ENCODE data around the gene GDE1. TPM values are rescaled to one million over a fixed set of nuclear protein-coding genes. Genes with fewer than 3 reads are reported as not detected.

Gene GDE1
- total and polyA plus RNA-seq, 9 of the 15 experiments (the other 6 are each of a cell fraction or from before 2014, with no cell fraction given): 18.8 to 40.5 (median 22.3) TPM

- 0 out of 2 replicates have a peak, but pooled peaks have one; percentile 8 for TF ChIP-seq ZNF609 (CRISPR knock-in tag; IDR thresholded peaks at IDR 0.05; ENCODE audit: borderline replicate concordance)
- TF ChIP-seq TOE1 (IDR thresholded peaks at IDR 0.05; ENCODE audit: borderline replicate concordance): peak; percentile 97
- TF ChIP-seq TOE1 (CRISPR knock-in tag; IDR thresholded peaks at IDR 0.05; ENCODE audit: borderline replicate concordance, low read depth): no peak
- TF ChIP-seq MNT (conservative IDR thresholded peaks at IDR 0.05): peak; percentile 73 to 81
- TF ChIP-seq MYC (IDR thresholded peaks at IDR 0.05; ENCODE audit: low read depth, low read length): peak; percentile 82
- no peak for TF ChIP-seq MYC (CRISPR knock-in tag; IDR thresholded peaks at IDR 0.05; ENCODE audit: borderline replicate concordance, low read depth)
- TF ChIP-seq ZNF184 (CRISPR knock-in tag; IDR thresholded peaks at IDR 0.05): no peak
- peak; percentile 53 for TF ChIP-seq ZNF175 (CRISPR knock-in tag; IDR thresholded peaks at IDR 0.05; ENCODE audit: low read depth)
- TF ChIP-seq CHAMP1 (IDR thresholded peaks at IDR 0.05): 0 out of 2 replicates have a peak, but pooled peaks have one; percentile 13
- peak; percentile 65 for TF ChIP-seq ZBTB33 (CRISPR knock-in tag; IDR thresholded peaks at IDR 0.05)
- TF ChIP-seq POLR2A (conservative IDR thresholded peaks at IDR 0.05): peak; percentile 80
- TF ChIP-seq ZNF511 (CRISPR knock-in tag; IDR thresholded peaks at IDR 0.05): peak; percentile 45; the same call in 1 of the 2 replicates
- TF ChIP-seq POLR2G (IDR thresholded peaks at IDR 0.05; ENCODE audit: low read depth, low read length): peak; percentile 93
- TF ChIP-seq TAF1 (IDR thresholded peaks at IDR 0.05; ENCODE audit: control insufficient read depth, extremely low read depth, insufficient read depth, low read length, severe bottlenecking): peak; percentile 79
Measured at GRCh38 chr16:19555186-19555937, 33.5 kb upstream of the GDE1 start, which contains the start of gene VPS35L (continued).
